ENCODE data around the gene CASZ1.

GRCh38 chr1:10716840-10717239 is 79.6 kb downstream of the CASZ1 start:
- TF ChIP-seq POLR2AphosphoS5 (IDR thresholded peaks at IDR 0.05) (no peak), CTCF (IDR thresholded peaks at IDR 0.05 in 8 of 11, conservative IDR thresholded peaks at IDR 0.05 in 3 of 11) (no peak), POLR2A (IDR thresholded peaks at IDR 0.05) (no peak)

Measured in spleen (tissue), 7 donors.